Muscle layer of duodenum (tissue), 2 donors: ENCODE results near the gene GAL.

Experiments used
- H3K27ac ChIP-seq: one replicate; pipeline ENCODE4 v1.7.0; 2013; ENCODE audit warnings: mild to moderate bottlenecking, low read length
- H3K27me3 ChIP-seq: one replicate; pipeline ENCODE4 v1.7.0; 2013; ENCODE audit warnings: low read depth, mild to moderate bottlenecking, control low read depth, low read length
- H3K36me3 ChIP-seq, 2 donors: one replicate each; pipeline ENCODE4 v1.7.0; 2013; ENCODE audit warnings: low read length in 2 of 2, control low read depth in 1 of 2, mild to moderate bottlenecking in 1 of 2; ENCODE audit not compliant: insufficient read depth in 2 of 2, control insufficient read depth in 1 of 2
- H3K4me1 ChIP-seq, 2 donors: one replicate each; pipeline ENCODE4 v1.7.0; 2013; ENCODE audit warnings: low read length in 2 of 2, mild to moderate bottlenecking in 2 of 2, control low read depth in 1 of 2, moderate library complexity in 1 of 2; ENCODE audit not compliant: insufficient read depth in 2 of 2, control insufficient read depth in 1 of 2
- H3K4me3 ChIP-seq, 2 donors: one replicate each; pipeline ENCODE4 v1.7.0; 2013; ENCODE audit warnings: low read length in 2 of 2, low read depth in 1 of 2, mild to moderate bottlenecking in 1 of 2
- H3K9me3 ChIP-seq, 2 donors: one replicate each; pipeline ENCODE4 v1.7.0; 2013; ENCODE audit warnings: low read length in 2 of 2, control low read depth in 1 of 2, mild to moderate bottlenecking in 1 of 2; ENCODE audit not compliant: control insufficient read depth in 1 of 2
- donor health status: healthy.

Gene GAL

GRCh38 chr11:68660066-68660810 is 24.1 kb upstream of the GAL start:
- H3K4me1 ChIP-seq: no peaks in the 10 kb centered on the region

GRCh38 chr11:68661014-68661413 is 23.3 kb upstream of the GAL start:
- H3K9me3 ChIP-seq: no peaks in the 10 kb centered on the region
- no peak overlapping the region for H3K4me3 ChIP-seq
- H3K27ac ChIP-seq: no peak overlapping the region
- no peaks in the 10 kb centered on the region for H3K36me3 ChIP-seq
- H3K27me3 ChIP-seq: no peaks in the 10 kb centered on the region
- H3K4me1 ChIP-seq: no peaks in the 10 kb centered on the region

More at GRCh38 chr11:68660066-68660810, 24.1 kb upstream of the GAL start:
- Histone ChIP-seq H3K9me3 (peaks cover 0 to 3% of the 10 kb centered on the region in 2 donors), H3K27me3 (no peaks in the 10 kb centered on the region), H3K4me3 (no peak overlapping the region), H3K27ac (no peak overlapping the region), H3K36me3 (no peaks in the 10 kb centered on the region)

GRCh38 chr11:68661697-68662603 is 22.4 kb upstream of the GAL start:
- Histone ChIP-seq H3K9me3 (no peaks in the 10 kb centered on the region), H3K4me1 (no peaks in the 10 kb centered on the region), H3K4me3 (no peak overlapping the region), H3K27me3 (no peaks in the 10 kb centered on the region), H3K27ac (no peak overlapping the region), H3K36me3 (no peaks in the 10 kb centered on the region)

GRCh38 chr11:68663482-68664010 is 20.8 kb upstream of the GAL start:
- no peaks in the 10 kb centered on the region for H3K4me1 ChIP-seq
- no peak overlapping the region for H3K4me3 ChIP-seq
- H3K36me3 ChIP-seq: no peaks in the 10 kb centered on the region
- no peaks in the 10 kb centered on the region for H3K27me3 ChIP-seq
- no peak overlapping the region for H3K27ac ChIP-seq
- no peaks in the 10 kb centered on the region for H3K9me3 ChIP-seq

- no peak overlapping the region for H3K27ac ChIP-seq
- H3K4me1 ChIP-seq: no peaks in the 10 kb centered on the region
- H3K4me3 ChIP-seq: no peak overlapping the region
- H3K36me3 ChIP-seq: no peaks in the 10 kb centered on the region
- no peaks in the 10 kb centered on the region for H3K27me3 ChIP-seq
- H3K9me3 ChIP-seq: no peaks in the 10 kb centered on the region
Measured at GRCh38 chr11:68664141-68664540, 20.2 kb upstream of the GAL start.

- Histone ChIP-seq H3K27me3 (no peaks in the 10 kb centered on the region), H3K36me3 (no peaks in the 10 kb centered on the region), H3K27ac (no peak overlapping the region), H3K4me3 (no peak overlapping the region), H3K4me1 (no peaks in the 10 kb centered on the region), H3K9me3 (no peaks in the 10 kb centered on the region)
Measured at GRCh38 chr11:68664906-68665305, 19.4 kb upstream of the GAL start.

GRCh38 chr11:68665436-68665835 is 18.9 kb upstream of the GAL start:
- H3K4me1 ChIP-seq: no peaks in the 10 kb centered on the region
- no peaks in the 10 kb centered on the region for H3K36me3 ChIP-seq
- H3K27me3 ChIP-seq: no peaks in the 10 kb centered on the region
- H3K4me3 ChIP-seq: no peak overlapping the region
- no peak overlapping the region for H3K27ac ChIP-seq
- no peaks in the 10 kb centered on the region for H3K9me3 ChIP-seq

- Histone ChIP-seq H3K4me3 (no peak overlapping the region), H3K27ac (no peak overlapping the region), H3K9me3 (no peaks in the 10 kb centered on the region), H3K36me3 (no peaks in the 10 kb centered on the region), H3K27me3 (no peaks in the 10 kb centered on the region), H3K4me1 (no peaks in the 10 kb centered on the region)
Measured at GRCh38 chr11:68666849-68667248, 17.5 kb upstream of the GAL start.

- H3K4me1 ChIP-seq: no peaks in the 10 kb centered on the region
- no peaks in the 10 kb centered on the region for H3K36me3 ChIP-seq
- H3K27me3 ChIP-seq: no peaks in the 10 kb centered on the region
- H3K4me3 ChIP-seq: no peak overlapping the region
- no peaks in the 10 kb centered on the region for H3K9me3 ChIP-seq
- H3K27ac ChIP-seq: no peak overlapping the region
Measured at GRCh38 chr11:68667511-68668500, 16.5 kb upstream of the GAL start.

GRCh38 chr11:68669301-68670090 is 14.8 kb upstream of the GAL start:
- Histone ChIP-seq H3K4me3 (no peak overlapping the region), H3K36me3 (no peaks in the 10 kb centered on the region)

More at GRCh38 chr11:68669301-68670090, 14.8 kb upstream of the GAL start:
- Histone ChIP-seq H3K9me3 (peaks cover 3 to 5% of the 10 kb centered on the region in 2 donors), H3K4me1 (no peaks in the 10 kb centered on the region), H3K27ac (no peak overlapping the region), H3K27me3 (no peaks in the 10 kb centered on the region)
